ENCODE measurements around the gene VPS4A.

GRCh38 chr16:69364088-69364487, 52.9 kb downstream of the VPS4A start:
- TF ChIP-seq CREB1 (IDR thresholded peaks at IDR 0.05; ENCODE audit: low read depth) (no peak), REST (IDR thresholded peaks at IDR 0.05; ENCODE audit: low read depth) (no peak), EP300 (IDR thresholded peaks at IDR 0.05; ENCODE audit: borderline replicate concordance) (no peak), RAD21 (IDR thresholded peaks at IDR 0.05; ENCODE audit: low read depth) (no peak), CEBPB (IDR thresholded peaks at IDR 0.05) (no peak)
